MM.1S (cell line): Measurements from ENCODE around the gene ABCC12.

Experiments
- DNase-seq: peaks from one replicate; pipeline ENCODE4 v3.0.0-alpha.2; 2015
- H2AFZ ChIP-seq: fragments of 300-600 bp; sonication (generic); 2 replicates; pipeline ENCODE4 v1.6.0; 2016; ENCODE audit warnings: antibody characterized with exemption, low read length
- H3F3A ChIP-seq: fragments of 300-600 bp; sonication (generic); 2 replicates; pipeline ENCODE4 v1.6.1; 2016; ENCODE audit warnings: mild to moderate bottlenecking, antibody characterized with exemption, low read length, moderate library complexity, mixed read lengths; ENCODE audit not compliant: insufficient read depth
- H3K27ac ChIP-seq: fragments of 300-600 bp; sonication (generic); 2 replicates; pipeline ENCODE4 v1.5.1; 2016; ENCODE audit warnings: mild to moderate bottlenecking, low read length
- H3K27me3 ChIP-seq: fragments of 300-600 bp; sonication (generic); replicated peaks from 2 replicates; pipeline ENCODE4 v1.6.0; 2016; ENCODE audit warnings: low read length; ENCODE audit not compliant: insufficient read depth
- H3K36me3 ChIP-seq: fragments of 300-600 bp; sonication (generic); replicated peaks from 2 replicates; pipeline ENCODE4 v1.6.1; 2016; ENCODE audit warnings: mild to moderate bottlenecking, low read length, mixed read lengths; ENCODE audit not compliant: insufficient read depth
- H3K4me1 ChIP-seq: fragments of 300-600 bp; sonication (generic); 2 replicates; pipeline ENCODE4 v1.6.1; 2016; ENCODE audit warnings: low read length, mixed read lengths
- H3K4me2 ChIP-seq: fragments of 300-600 bp; sonication (generic); 2 replicates; pipeline ENCODE4 v1.6.0; 2016; ENCODE audit warnings: low read depth, low read length
- H3K4me3 ChIP-seq: fragments of 300-600 bp; sonication (generic); 2 replicates; pipeline ENCODE4 v1.5.1; 2016; ENCODE audit warnings: low read length, mixed read lengths
- H3K79me2 ChIP-seq: fragments of 300-600 bp; sonication (generic); 2 replicates; pipeline ENCODE4 v1.6.1; 2016; ENCODE audit warnings: mixed run types, low read length, mixed read lengths
- H3K9ac ChIP-seq: fragments of 300-600 bp; sonication (generic); 2 replicates; pipeline ENCODE4 v1.6.1; 2016; ENCODE audit warnings: low read length, mixed read lengths
- H3K9me2 ChIP-seq: fragments of 300-600 bp; sonication (generic); replicated peaks from 2 replicates; pipeline ENCODE4 v1.6.1; 2016; ENCODE audit warnings: mild to moderate bottlenecking, low read length, mixed read lengths; ENCODE audit not compliant: insufficient read depth
- H3K9me3 ChIP-seq: fragments of 300-600 bp; sonication (generic); replicated peaks from 2 replicates; pipeline ENCODE4 v1.6.1; 2016; ENCODE audit warnings: mild to moderate bottlenecking, low read length, mixed read lengths; ENCODE audit not compliant: insufficient read depth
- H4K20me1 ChIP-seq: fragments of 300-600 bp; sonication (generic); 2 replicates; pipeline ENCODE4 v1.6.1; 2016; ENCODE audit warnings: mild to moderate bottlenecking, low read length, moderate library complexity, mixed read lengths; ENCODE audit not compliant: insufficient read depth
- EZH2 ChIP-seq: fragments of 300-600 bp; sonication (generic); optimal IDR thresholded peaks from 2 replicates; pipeline ENCODE3; 2017; ENCODE audit warnings: low read depth, mild to moderate bottlenecking, antibody characterized with exemption, low read length, mixed read lengths
- EZH2phosphoT487 ChIP-seq: fragments of 300-600 bp; sonication (generic); IDR thresholded peaks from 2 replicates; pipeline ENCODE4 v1.6.1; 2018; ENCODE audit warnings: antibody characterized with exemption, low read length
- TF ChIP-seq, protein P1 (sequence below): fragments of 300-600 bp; sonication (generic); IDR thresholded peaks from 2 replicates; pipeline ENCODE4 v1.5.1; 2016; ENCODE audit warnings: antibody characterized with exemption, low read length, mixed read lengths

The ABCC12 gene

GRCh38 chr16:48131201-48131935 lies 24.4 kb downstream of the ABCC12 start:
- no peak overlapping the region for H3K27ac ChIP-seq
- no peak for TF ChIP-seq EZH2phosphoT487
- TF ChIP-seq EZH2: no peak
- H3K4me1 ChIP-seq: no peaks in the 10 kb centered on the region
- H3K4me2 ChIP-seq: no peak overlapping the region
- no peaks in the 10 kb centered on the region for H3K9me3 ChIP-seq
- H3K9me2 ChIP-seq: no peaks in the 10 kb centered on the region
- H3K27me3 ChIP-seq: no peaks in the 10 kb centered on the region
- DNase-seq: no peak
- no peaks in the 10 kb centered on the region for H4K20me1 ChIP-seq
- no peak overlapping the region for H2AFZ ChIP-seq
- no peaks in the 10 kb centered on the region for H3K79me2 ChIP-seq
- H3K4me3 ChIP-seq: no peak overlapping the region
- no peaks in the 10 kb centered on the region for H3K36me3 ChIP-seq
- H3F3A ChIP-seq: no peaks in the 10 kb centered on the region
- no peak overlapping the region for H3K9ac ChIP-seq

GRCh38 chr16:48129926-48130325 lies 25.9 kb downstream of the ABCC12 start:
- no peak overlapping the region for H3K9ac ChIP-seq
- H3F3A ChIP-seq: no peaks in the 10 kb centered on the region
- H3K9me3 ChIP-seq: no peaks in the 10 kb centered on the region
- no peaks in the 10 kb centered on the region for H3K79me2 ChIP-seq
- no peaks in the 10 kb centered on the region for H3K4me1 ChIP-seq
- H3K4me2 ChIP-seq: no peak overlapping the region
- no peaks in the 10 kb centered on the region for H3K27me3 ChIP-seq
- no peaks in the 10 kb centered on the region for H3K36me3 ChIP-seq
- H2AFZ ChIP-seq: no peak overlapping the region
- H3K4me3 ChIP-seq: no peak overlapping the region
- no peak for DNase-seq
- no peak for TF ChIP-seq EZH2
- TF ChIP-seq EZH2phosphoT487: no peak
- TF ChIP-seq, protein P1, sequence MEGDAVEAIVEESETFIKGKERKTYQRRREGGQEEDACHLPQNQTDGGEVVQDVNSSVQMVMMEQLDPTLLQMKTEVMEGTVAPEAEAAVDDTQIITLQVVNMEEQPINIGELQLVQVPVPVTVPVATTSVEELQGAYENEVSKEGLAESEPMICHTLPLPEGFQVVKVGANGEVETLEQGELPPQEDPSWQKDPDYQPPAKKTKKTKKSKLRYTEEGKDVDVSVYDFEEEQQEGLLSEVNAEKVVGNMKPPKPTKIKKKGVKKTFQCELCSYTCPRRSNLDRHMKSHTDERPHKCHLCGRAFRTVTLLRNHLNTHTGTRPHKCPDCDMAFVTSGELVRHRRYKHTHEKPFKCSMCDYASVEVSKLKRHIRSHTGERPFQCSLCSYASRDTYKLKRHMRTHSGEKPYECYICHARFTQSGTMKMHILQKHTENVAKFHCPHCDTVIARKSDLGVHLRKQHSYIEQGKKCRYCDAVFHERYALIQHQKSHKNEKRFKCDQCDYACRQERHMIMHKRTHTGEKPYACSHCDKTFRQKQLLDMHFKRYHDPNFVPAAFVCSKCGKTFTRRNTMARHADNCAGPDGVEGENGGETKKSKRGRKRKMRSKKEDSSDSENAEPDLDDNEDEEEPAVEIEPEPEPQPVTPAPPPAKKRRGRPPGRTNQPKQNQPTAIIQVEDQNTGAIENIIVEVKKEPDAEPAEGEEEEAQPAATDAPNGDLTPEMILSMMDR: no peak
- H3K27ac ChIP-seq: no peak overlapping the region
- no peaks in the 10 kb centered on the region for H4K20me1 ChIP-seq
- no peaks in the 10 kb centered on the region for H3K9me2 ChIP-seq

DNA sequence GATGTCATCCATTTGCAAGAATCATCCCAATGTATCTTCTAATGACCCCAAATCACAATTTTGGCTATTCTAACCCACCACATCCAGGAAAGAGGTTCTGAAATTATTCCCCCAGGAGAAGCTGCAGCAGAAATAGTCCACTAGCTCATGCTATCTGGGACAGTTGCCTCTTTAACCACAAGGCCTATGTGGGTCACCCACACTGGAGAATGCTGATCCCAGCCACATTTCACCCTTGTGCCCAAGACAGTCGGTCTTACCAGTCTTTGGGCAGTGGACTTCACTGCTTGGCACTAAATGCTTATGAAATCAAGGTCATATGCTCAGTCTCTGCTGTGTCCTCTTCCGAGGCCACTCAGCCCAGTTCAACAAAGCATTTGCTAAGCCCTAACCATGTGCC lies 27.0 kb downstream of the ABCC12 start:
- no peak for DNase-seq
- Histone ChIP-seq H3K27me3 (no peaks in the 10 kb centered on the region), H4K20me1 (no peaks in the 10 kb centered on the region), H3K4me3 (no peak overlapping the region), H3K9me2 (no peaks in the 10 kb centered on the region), H3K4me2 (no peak overlapping the region), H2AFZ (no peak overlapping the region), H3K4me1 (no peaks in the 10 kb centered on the region), H3K79me2 (no peaks in the 10 kb centered on the region), H3F3A (no peaks in the 10 kb centered on the region), H3K9me3 (no peaks in the 10 kb centered on the region), H3K27ac (no peak overlapping the region), H3K36me3 (no peaks in the 10 kb centered on the region), H3K9ac (no peak overlapping the region)
- no peak for TF ChIP-seq EZH2
- TF ChIP-seq, protein P1: no peak
- TF ChIP-seq EZH2phosphoT487: no peak
